Osteocyte (in vitro differentiated cells): Measurements from ENCODE around the gene RAP1GAP2. TPM values are rescaled to one million over a fixed set of nuclear protein-coding genes. Genes with fewer than 3 reads are reported as not detected.

ENCODE experiments used
- DNase-seq: peaks from one replicate; pipeline ENCODE4 v3.0.0; 2021; ENCODE audit warnings: mixed read lengths; ENCODE audit not compliant: unreplicated experiment; ENCODE audit errors: extremely low spot score
- H3K27ac Mint-ChIP-seq: one replicate; pipeline ENCODE4 v1.8.0; 2021; ENCODE audit warnings: mild to moderate bottlenecking, mixed read lengths; ENCODE audit not compliant: unreplicated experiment
- H3K27me3 Mint-ChIP-seq: one replicate; pipeline ENCODE4 v1.8.0; 2021; ENCODE audit warnings: mixed read lengths; ENCODE audit not compliant: unreplicated experiment
- H3K36me3 Mint-ChIP-seq: one replicate; pipeline ENCODE4 v1.8.0; 2021; ENCODE audit warnings: mixed read lengths; ENCODE audit not compliant: unreplicated experiment
- H3K4me1 Mint-ChIP-seq: one replicate; pipeline ENCODE4 v1.8.0; 2021; ENCODE audit warnings: mixed read lengths; ENCODE audit not compliant: unreplicated experiment
- H3K4me3 Mint-ChIP-seq: one replicate; pipeline ENCODE4 v1.8.0; 2021; ENCODE audit warnings: mild to moderate bottlenecking, moderate library complexity, mixed read lengths; ENCODE audit not compliant: unreplicated experiment
- H3K9me3 Mint-ChIP-seq: one replicate; pipeline ENCODE4 v1.8.0; 2021; ENCODE audit warnings: mixed read lengths; ENCODE audit not compliant: unreplicated experiment
- total RNA-seq: library from RNA; stranded (reverse); gene quantifications from 2 replicates; pipeline ENCODE4 v1.2.1, GENCODE V29; 2021
- TF ChIP-seq, protein P1 (sequence below): fragments of 200-600 bp; sonication (generic); IDR thresholded peaks from 2 replicates; pipeline ENCODE4 v1.5.0; 2021; ENCODE audit warnings: antibody characterized with exemption, mild to moderate bottlenecking, moderate library complexity

Gene RAP1GAP2
- total RNA-seq, 1 donor from 2014 or later = 6.3 TPM

DNA sequence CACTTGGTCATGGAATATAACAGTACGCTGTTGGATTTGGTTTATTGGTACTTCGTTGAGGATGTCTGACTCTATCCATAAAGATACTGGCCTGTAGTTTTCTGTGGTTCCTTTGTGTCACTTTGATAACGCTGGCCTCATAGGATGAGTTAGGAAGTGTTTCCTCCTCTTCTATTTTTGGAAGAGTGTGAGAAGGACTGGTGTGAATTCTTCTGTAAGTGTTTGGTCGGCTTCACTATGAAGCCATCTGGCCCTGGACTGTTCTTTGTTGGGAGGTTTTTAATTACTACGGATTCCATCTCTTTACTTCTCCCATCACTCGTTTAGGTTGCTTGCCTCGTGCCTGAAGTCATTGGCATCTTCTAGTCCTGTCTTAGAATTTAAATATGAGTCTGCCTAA lies 149.9 kb downstream of the RAP1GAP2 start:
- Mint-ChIP-seq H3K36me3 (peaks cover under 1% of the 10 kb centered on the region), H3K27ac (no peak overlapping the region), H3K4me1 (no peaks in the 10 kb centered on the region), H3K4me3 (no peak overlapping the region), H3K27me3 (no peaks in the 10 kb centered on the region), H3K9me3 (no peaks in the 10 kb centered on the region)
- TF ChIP-seq, protein P1, sequence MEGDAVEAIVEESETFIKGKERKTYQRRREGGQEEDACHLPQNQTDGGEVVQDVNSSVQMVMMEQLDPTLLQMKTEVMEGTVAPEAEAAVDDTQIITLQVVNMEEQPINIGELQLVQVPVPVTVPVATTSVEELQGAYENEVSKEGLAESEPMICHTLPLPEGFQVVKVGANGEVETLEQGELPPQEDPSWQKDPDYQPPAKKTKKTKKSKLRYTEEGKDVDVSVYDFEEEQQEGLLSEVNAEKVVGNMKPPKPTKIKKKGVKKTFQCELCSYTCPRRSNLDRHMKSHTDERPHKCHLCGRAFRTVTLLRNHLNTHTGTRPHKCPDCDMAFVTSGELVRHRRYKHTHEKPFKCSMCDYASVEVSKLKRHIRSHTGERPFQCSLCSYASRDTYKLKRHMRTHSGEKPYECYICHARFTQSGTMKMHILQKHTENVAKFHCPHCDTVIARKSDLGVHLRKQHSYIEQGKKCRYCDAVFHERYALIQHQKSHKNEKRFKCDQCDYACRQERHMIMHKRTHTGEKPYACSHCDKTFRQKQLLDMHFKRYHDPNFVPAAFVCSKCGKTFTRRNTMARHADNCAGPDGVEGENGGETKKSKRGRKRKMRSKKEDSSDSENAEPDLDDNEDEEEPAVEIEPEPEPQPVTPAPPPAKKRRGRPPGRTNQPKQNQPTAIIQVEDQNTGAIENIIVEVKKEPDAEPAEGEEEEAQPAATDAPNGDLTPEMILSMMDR = no peak
- DNase-seq = no peak

DNA sequence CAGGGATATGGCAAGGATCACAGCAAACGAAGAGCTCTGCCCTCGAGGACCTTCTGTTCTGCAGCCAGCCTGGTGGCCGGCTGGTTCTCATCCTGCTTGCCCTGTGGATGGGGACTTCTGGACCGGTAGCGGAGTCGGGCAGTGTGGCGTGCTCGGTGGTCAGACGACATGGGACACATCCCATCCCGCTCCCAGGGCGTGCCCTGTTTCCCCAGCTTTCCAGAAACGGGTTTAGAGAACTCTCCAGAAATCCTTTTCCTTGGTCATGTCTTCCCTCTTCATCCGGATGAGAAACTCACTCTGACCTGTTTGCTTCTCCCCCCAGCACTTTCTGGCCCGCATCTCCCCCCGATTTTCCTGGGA lies 151.3 kb downstream of the RAP1GAP2 start:
- Mint-ChIP-seq H3K27ac (no peak overlapping the region), H3K27me3 (no peaks in the 10 kb centered on the region), H3K4me3 (no peak overlapping the region), H3K36me3 (peaks cover 2% of the 10 kb centered on the region), H3K9me3 (no peaks in the 10 kb centered on the region), H3K4me1 (peaks cover 6% of the 10 kb centered on the region)
- TF ChIP-seq, protein P1 = no peak
- DNase-seq = no peak

DNA sequence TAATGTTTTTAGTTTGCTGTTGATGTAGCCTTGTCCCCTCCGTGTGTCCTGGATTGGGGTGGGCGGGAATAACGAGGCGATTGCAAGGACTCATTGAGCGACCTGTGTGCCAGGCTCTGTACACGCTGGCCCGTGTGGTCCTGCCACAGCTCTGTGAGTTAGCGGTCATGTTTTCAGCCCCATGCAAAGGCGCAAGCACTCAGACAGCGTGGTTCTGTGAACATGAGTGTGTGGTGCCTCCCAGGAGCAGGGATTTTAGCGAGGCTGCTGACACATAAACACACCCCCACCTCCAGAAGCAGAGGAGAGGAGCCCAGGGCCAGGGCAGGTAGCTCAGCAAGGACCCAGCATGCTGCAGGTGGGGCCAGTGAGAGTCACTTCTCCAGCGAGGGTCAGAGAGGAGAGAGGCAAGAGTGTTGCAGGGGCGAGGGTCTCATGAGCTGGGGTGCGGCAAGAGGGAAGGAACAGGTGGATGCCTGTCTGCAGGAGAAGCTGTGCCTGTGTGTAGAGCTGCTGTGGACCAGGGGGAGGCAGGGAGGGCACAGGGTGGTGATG lies 151.8 kb downstream of the RAP1GAP2 start:
- Mint-ChIP-seq H3K4me1 (peaks cover 9% of the 10 kb centered on the region), H3K9me3 (no peaks in the 10 kb centered on the region), H3K27ac (no peak overlapping the region), H3K36me3 (peaks cover 2% of the 10 kb centered on the region), H3K4me3 (no peak overlapping the region), H3K27me3 (no peaks in the 10 kb centered on the region)
- no peak for DNase-seq
- TF ChIP-seq, protein P1 = no peak

DNA sequence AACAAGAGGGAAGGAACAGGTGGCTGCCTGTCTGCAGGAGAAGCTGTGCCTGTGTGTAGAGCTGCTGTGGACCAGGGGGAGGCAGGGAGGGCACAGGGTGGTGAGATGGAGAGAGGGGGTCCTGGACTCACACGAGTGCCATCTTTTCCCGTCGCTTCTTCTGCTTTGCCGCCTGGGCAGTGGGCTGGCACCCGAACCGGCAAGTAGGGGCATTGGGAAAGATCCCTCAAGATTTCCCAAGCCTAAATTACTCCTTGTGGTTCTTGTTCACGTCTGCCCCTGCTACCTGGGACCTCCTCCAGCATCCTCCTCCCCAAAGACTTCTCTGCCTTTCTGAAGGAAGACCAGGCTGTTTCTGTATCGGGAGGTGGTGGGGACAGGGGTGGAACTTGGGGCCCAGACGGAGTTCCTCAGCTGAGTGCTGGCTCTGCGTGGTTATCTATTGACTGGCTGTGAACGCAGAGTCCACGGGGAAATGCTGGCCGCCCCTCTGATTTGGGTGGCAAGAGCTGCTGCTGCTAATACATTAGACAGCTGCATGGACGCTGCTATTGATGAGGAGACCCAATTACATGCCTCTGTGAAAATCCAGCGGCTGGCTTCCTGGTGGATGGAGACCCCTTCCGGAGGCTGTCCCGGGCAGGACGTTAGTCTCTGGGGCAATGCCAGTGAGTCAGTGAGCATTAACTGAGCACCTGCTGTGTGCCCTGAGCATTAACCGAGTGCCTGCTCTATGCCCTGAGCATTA lies 152.7 kb downstream of the RAP1GAP2 start:
- Mint-ChIP-seq H3K9me3 (no peaks in the 10 kb centered on the region), H3K27me3 (no peaks in the 10 kb centered on the region), H3K36me3 (peaks cover 2% of the 10 kb centered on the region), H3K27ac (no peak overlapping the region), H3K4me1 (peaks cover 10% of the 10 kb centered on the region), H3K4me3 (no peak overlapping the region)
- DNase-seq = no peak
- TF ChIP-seq, protein P1 = no peak

DNA sequence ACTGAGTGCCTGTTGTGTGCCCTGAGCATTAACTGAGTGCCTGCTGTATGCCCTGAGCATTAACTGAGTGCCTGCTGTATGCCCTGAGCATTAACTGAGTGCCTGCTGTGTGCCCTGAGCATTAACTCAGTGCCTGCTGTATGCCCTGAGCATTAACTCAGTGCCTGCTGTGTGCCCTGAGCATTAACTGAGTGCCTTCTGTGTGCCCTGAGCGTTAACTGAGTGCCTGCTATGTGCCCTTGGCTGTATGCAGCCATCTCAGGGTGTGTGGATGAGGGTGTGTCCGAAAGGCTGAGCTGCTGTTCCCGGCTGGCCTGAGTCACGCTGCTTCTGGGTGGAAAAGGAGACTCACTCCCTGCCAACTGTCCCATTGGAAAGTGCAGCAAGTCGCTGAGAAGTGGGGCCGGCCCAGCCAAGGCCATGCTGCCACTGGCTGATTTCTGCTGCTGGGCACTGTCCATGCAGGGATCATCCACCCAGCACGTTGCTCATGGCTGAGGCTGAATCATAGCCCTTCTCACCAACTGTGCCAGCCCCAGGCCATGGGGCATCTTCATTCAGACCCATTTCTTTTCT lies 153.3 kb downstream of the RAP1GAP2 start:
- peaks cover 2% of the 10 kb centered on the region for H3K36me3 Mint-ChIP-seq

More for the DNA sequence above, 153.3 kb downstream of the RAP1GAP2 start:
- no peak overlapping the region for H3K4me3 Mint-ChIP-seq
- peak overlapping the region; percentile 10 for H3K27ac Mint-ChIP-seq
- no peaks in the 10 kb centered on the region for H3K27me3 Mint-ChIP-seq
- H3K4me1 Mint-ChIP-seq = peaks cover 10% of the 10 kb centered on the region
- DNase-seq = no peak
- TF ChIP-seq, protein P1 = no peak
- no peaks in the 10 kb centered on the region for H3K9me3 Mint-ChIP-seq
